Thymus (tissue), 11 donors: ENCODE data around the gene ANKRD30B. TPM values are rescaled to one million over a fixed set of nuclear protein-coding genes. Genes with fewer than 3 reads are reported as not detected.
"Not testable (repeated sequence)": the region's sequence is repeated elsewhere in the genome, so short reads cannot be mapped to it uniquely, and the experiment has no call there.

Source experiments
- DNase-seq, 9 donors: peaks; one replicate each; pipeline ENCODE4 v3.0.0-alpha.2; 2013; ENCODE audit warnings: low spot score in 9 of 9, low read depth in 6 of 9, missing footprints in 1 of 9
- H3K27ac ChIP-seq, 2 donors: one replicate each; pipeline ENCODE4 v1.5.1; 2013; ENCODE audit warnings: control low read depth in 1 of 2, low read depth in 1 of 2, low read length in 1 of 2, mild to moderate bottlenecking in 1 of 2, moderate library complexity in 1 of 2
- H3K27me3 ChIP-seq, 2 donors: one replicate each; pipeline ENCODE4 v1.5.1; 2013; ENCODE audit warnings: low read length in 1 of 2; ENCODE audit not compliant: control insufficient read depth in 2 of 2, insufficient read depth in 1 of 2
- H3K36me3 ChIP-seq, 2 donors: one replicate each; pipeline ENCODE4 v1.5.1; 2013; ENCODE audit warnings: low read length in 1 of 2, mild to moderate bottlenecking in 1 of 2, moderate library complexity in 1 of 2; ENCODE audit not compliant: control insufficient read depth in 2 of 2, insufficient read depth in 2 of 2
- H3K4me1 ChIP-seq, 2 donors: one replicate each; pipeline ENCODE4 v1.5.1; 2013; ENCODE audit warnings: low read length in 2 of 2; ENCODE audit not compliant: control insufficient read depth in 2 of 2, insufficient read depth in 2 of 2
- H3K4me3 ChIP-seq, 2 donors: one replicate each; pipeline ENCODE4 v1.5.1; 2013; ENCODE audit warnings: low read length in 2 of 2, control low read depth in 1 of 2, mild to moderate bottlenecking in 1 of 2
- H3K9me3 ChIP-seq, 2 donors: one replicate each; pipeline ENCODE4 v1.5.1; 2013; ENCODE audit warnings: low read length in 1 of 2, mild to moderate bottlenecking in 1 of 2; ENCODE audit not compliant: control insufficient read depth in 2 of 2, insufficient read depth in 1 of 2
- WGBS: extraction: QIAGEN DNeasy Blood & Tissue Kit; methylation state at CpG from one replicate; pipeline ENCODE4 v1.1.7; 2013; 5-methylcytosine and 5-hydroxymethylcytosine counted together
- polyA plus RNA-seq: library from polyadenylated mRNA; stranded (reverse); fragments of 200-250 nt; gene quantifications from one replicate; pipeline ENCODE4 v1.2.3, GENCODE V29; 2013
- total RNA-seq: library from RNA; stranded (reverse); fragments of 120-200 nt; gene quantifications from one replicate; pipeline ENCODE4 v1.2.4, GENCODE V29; 2013
- donor health status: healthy.

The ANKRD30B gene
- total and polyA plus RNA-seq, 2 donors, result 0.02 TPM; not detected in 1

DNA sequence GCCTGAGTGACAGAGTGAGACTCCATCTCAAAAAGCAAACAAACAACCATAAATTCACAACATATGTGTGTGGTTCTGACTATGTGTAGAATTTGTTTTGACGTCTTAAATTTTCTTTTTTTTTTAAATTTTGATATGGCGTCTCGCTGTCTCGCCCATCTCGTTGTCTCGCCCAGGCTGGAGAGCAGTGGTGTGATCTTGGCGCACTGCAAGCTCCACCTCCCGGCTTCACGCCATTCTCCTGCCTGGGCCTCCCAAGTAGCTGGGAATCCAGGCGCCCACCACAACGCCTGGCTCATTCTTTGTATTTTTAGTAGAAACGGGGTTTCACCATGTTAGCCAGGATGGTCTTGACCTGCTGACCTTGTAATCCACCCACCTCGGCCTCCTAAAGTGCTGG, 63.1 kb downstream of the ANKRD30B start:
- not testable (repeated sequence) for DNase-seq, H3K27ac ChIP-seq, H3K36me3 ChIP-seq, H3K9me3 ChIP-seq, H3K27me3 ChIP-seq, H3K4me3 ChIP-seq, H3K4me1 ChIP-seq
- 93% methylated on average over 13 of the region's 13 CpGs for WGBS

DNA sequence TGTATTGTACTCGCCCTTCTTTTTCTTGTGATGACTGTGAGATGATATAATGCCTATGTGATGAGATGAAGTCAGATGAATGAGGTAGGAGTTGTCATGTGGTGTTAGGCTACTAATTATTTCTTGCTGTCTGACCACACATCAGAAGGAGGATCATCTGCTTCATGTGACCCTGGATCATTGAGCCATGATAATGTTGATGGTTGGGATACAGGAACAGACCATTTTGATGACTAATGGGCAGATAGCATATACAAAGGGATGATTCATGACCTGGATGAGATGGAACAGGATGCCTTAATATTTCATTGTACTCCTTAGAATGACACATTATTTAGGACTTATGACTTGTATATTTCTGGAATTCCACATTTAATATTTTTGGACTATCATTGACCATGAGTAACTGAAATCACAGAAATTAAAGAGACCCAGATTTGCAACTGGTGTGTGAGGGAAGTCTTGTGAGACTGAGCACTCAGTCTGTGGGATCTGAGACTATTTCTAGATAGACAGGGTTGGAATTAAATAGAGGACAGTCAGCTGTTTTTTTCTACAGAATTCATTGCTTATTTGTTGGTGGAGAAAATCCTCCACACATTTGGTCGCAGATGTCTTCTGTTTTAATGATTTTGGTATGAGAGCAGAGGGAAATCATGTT, 79.1 kb downstream of the ANKRD30B start:
- H3K4me3 ChIP-seq, H3K9me3 ChIP-seq, H3K27me3 ChIP-seq, H3K27ac ChIP-seq, H3K4me1 ChIP-seq, DNase-seq, H3K36me3 ChIP-seq: not testable (repeated sequence)
- WGBS, result 74% methylated on average over 2 of the region's 2 CpGs

DNA sequence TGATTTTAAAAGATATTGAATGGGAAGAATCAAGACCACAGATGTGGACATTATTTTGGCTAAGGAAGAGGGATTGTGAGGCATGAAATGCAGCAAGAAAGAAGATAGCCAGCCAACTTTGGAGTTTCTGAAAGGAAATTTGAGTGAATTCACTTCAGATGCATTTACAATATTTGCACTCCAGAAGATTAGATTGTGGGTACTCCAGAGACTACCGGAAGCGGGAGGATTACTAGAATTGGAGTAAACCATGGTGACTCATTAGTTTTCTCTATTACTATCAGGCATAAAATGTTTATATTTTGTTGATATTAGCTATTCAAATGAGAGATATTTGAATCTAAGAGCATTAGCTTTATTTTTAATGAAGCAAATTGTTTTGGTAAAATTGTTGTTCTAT, 93.6 kb downstream of the ANKRD30B start:
- H3K27ac ChIP-seq, H3K4me1 ChIP-seq, DNase-seq, H3K9me3 ChIP-seq, H3K36me3 ChIP-seq, H3K4me3 ChIP-seq, H3K27me3 ChIP-seq: not testable (repeated sequence)
- 96% methylated on average over 2 of the region's 2 CpGs for WGBS

DNA sequence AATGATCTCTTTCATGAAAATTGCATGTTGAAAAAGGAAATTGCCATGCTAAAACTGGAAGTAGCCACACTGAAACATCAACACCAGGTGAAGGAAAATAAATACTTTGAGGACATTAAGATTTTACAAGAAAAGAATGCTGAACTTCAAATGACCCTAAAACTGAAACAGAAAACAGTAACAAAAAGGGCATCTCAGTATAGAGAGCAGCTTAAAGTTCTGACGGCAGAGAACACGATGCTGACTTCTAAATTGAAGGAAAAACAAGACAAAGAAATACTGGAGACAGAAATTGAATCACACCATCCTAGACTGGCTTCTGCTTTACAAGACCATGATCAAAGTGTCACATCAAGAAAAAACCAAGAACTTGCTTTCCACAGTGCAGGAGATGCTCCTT, 103.6 kb downstream of the ANKRD30B start:
- H3K4me3 ChIP-seq, H3K36me3 ChIP-seq, H3K9me3 ChIP-seq, DNase-seq, H3K27ac ChIP-seq, H3K4me1 ChIP-seq, H3K27me3 ChIP-seq: not testable (repeated sequence)
- WGBS, result 42% methylated on average over 2 of the region's 2 CpGs

DNA sequence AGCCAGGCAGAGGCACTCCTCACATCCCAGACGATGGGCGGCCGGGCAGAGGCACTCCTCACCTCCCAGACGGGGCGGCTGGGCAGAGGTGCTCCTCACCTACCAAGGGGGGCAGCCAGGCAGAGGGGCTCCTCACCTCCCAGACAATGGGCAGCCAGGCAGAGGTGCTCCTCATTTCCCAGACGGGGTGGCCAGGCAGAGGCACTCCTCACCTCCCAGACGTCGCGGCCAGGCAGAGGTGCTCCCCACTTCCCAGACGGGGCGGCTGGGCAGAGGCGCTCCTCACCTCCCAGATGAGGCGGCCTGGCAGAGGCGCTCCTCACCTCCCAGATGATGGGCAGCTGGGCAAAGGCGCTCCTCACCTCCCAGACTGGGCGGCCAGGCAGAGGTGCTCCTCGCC, 107.7 kb downstream of the ANKRD30B start:
- not testable (repeated sequence) for H3K9me3 ChIP-seq, DNase-seq
- WGBS, result 86% methylated on average over 16 of the region's 17 CpGs

DNA sequence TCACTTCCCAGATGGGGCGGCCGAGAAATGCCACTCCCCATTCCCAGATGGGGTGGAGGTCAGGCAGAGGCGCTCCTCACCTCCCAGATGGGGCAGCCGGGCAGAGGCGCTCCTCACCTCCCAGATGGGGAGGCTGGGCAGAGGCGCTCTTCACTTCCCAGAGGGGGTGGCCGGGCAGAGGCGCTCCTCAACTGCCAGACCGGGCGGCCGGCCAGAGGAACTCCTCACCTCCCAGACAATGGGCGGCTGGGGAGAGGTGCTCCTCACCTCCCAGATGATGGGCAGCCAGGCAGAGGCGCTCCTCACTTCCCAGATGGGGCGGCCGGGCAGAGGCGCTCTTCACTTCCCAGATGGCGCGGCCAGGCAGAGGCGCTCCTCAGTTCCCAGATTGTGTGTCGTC, 108.3 kb downstream of the ANKRD30B start:
- not testable (repeated sequence) for DNase-seq, H3K4me1 ChIP-seq, H3K9me3 ChIP-seq, H3K27me3 ChIP-seq, H3K27ac ChIP-seq, H3K4me3 ChIP-seq, H3K36me3 ChIP-seq
- 96% methylated on average over 7 of the region's 20 CpGs for WGBS

More for the DNA sequence above, 107.7 kb downstream of the ANKRD30B start:
- not testable (repeated sequence) for H3K27me3 ChIP-seq, H3K36me3 ChIP-seq, H3K4me1 ChIP-seq, H3K27ac ChIP-seq, H3K4me3 ChIP-seq

DNA sequence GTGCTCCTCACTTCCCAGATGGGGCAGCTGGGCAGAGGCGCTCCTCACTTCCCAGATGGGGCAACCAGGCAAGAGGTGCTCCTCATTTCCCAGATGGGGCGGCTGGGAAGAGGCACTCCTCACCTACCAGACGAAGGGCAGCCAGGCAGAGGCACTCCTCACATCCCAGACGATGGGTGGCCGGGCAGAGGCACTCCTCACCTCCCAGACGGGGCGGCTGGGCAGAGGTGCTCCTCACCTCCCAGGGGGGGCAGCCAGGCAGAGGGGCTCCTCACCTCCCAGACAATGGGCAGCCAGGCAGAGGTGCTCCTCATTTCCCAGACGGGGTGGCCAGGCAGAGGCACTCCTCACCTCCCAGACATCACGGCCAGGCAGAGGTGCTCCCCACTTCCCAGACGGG, 110.5 kb downstream of the ANKRD30B start:
- H3K27ac ChIP-seq, H3K4me1 ChIP-seq, DNase-seq, H3K9me3 ChIP-seq, H3K4me3 ChIP-seq, H3K27me3 ChIP-seq, H3K36me3 ChIP-seq: not testable (repeated sequence)
- no CpG with 5 or more reads among the region's 10 CpGs for WGBS

DNA sequence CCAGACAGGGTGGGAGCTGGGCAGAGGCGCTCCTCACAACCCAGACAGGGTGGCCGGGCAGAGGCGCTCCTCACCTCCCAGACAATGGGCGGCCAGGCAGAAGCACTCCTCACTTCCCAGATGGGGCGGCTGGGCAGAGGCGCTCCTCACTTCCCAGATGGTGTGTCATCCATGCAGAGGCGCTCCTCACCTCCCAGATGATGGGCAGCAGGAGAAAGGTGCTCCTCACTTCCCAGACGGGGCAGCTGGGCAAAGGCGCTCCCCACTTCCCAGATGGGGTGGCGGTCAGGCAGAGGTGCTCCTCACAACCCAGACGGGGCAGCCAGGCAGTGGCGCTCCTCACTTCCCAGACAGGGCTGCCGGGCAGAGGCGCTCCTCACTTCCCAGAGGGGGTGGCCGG, 112.0 kb downstream of the ANKRD30B start:
- H3K9me3 ChIP-seq, H3K27me3 ChIP-seq, H3K27ac ChIP-seq, H3K4me3 ChIP-seq, H3K4me1 ChIP-seq, DNase-seq, H3K36me3 ChIP-seq: not testable (repeated sequence)
- WGBS, result 90% methylated on average over 15 of the region's 15 CpGs

DNA sequence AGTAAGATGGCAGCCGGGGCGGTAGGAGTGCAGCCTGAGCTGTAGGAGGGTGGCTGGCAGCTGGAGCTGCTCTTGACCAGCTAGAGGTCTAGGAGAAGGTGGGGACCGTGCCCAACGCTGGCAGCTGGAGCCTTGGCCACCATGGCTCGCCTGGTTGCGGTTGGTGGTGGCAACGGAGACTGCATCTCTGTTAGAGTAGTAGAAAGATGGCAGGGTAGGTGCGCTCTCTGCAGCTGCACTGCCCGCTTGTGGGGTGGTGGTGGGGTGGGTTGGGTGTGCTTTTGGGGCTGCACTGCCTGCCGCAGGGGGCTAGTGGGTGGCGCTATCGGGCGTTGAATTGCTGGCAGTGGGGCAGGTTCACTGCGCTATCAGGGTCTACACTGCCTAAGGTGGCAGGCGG, 118.5 kb downstream of the ANKRD30B start:
- H3K4me3 ChIP-seq, H3K4me1 ChIP-seq, H3K27ac ChIP-seq, H3K9me3 ChIP-seq, H3K36me3 ChIP-seq, H3K27me3 ChIP-seq, DNase-seq: not testable (repeated sequence)
- WGBS, result 89% methylated on average over 15 of the region's 15 CpGs

DNA sequence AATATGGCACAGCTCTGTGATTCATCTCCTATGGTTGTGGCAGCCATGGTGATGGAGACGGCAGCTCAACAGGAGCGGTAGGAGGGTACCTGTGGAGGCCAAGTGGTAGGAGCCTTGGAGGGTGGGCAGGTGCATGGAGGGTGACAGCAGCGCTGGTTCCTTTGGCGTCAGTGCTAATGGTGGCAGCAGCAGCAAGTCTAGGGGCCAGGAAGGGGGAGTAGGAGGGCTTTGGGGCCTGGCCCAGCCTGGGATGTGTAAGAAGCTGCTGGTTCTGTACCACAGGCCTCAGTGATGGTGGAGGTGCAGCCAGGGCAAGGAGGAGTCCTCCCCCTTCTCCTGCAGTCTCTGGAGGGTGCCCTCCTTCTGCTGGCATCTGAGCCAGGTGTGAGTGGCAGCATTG, 120.0 kb downstream of the ANKRD30B start:
- not testable (repeated sequence) for H3K36me3 ChIP-seq, H3K27me3 ChIP-seq, H3K27ac ChIP-seq, DNase-seq, H3K4me1 ChIP-seq, H3K4me3 ChIP-seq, H3K9me3 ChIP-seq
- 95% methylated on average over 4 of the region's 4 CpGs for WGBS
